Measurements from ENCODE around the gene SBF1. TPM values are rescaled to one million over a fixed set of nuclear protein-coding genes. Genes with fewer than 3 reads are reported as not detected.
A peak's percentile ranks its signal among the peaks of the same experiment; 100 is the strongest.
"Not testable (repeated sequence)": the region's sequence is repeated elsewhere in the genome, so short reads cannot be mapped to it uniquely, and the experiment has no call there.

SBF1 gene
- total and polyA plus RNA-seq, 11 donors = 38.2 to 91.8 (median 63.2) TPM

- no peaks in the 10 kb centered on the region for H3K27me3 ChIP-seq
- intact Hi-C loops (cut with DNase I) = no loop called here
- 89 to 95% (median 92%) methylated on average over 11 to 12 of the region's 12 CpGs for WGBS, 4 donors
- peaks cover 0 to 7% (median 0%) of the 10 kb centered on the region in 12 donors for H3K4me1 ChIP-seq
- no peaks in the 10 kb centered on the region for H3K9me3 ChIP-seq
- ATAC-seq (no peak), DNase-seq (peak in 1 of 5 donors; percentile 11)
- no peak for TF ChIP-seq POLR2A (IDR thresholded peaks at IDR 0.05)
- TF ChIP-seq, protein P1, sequence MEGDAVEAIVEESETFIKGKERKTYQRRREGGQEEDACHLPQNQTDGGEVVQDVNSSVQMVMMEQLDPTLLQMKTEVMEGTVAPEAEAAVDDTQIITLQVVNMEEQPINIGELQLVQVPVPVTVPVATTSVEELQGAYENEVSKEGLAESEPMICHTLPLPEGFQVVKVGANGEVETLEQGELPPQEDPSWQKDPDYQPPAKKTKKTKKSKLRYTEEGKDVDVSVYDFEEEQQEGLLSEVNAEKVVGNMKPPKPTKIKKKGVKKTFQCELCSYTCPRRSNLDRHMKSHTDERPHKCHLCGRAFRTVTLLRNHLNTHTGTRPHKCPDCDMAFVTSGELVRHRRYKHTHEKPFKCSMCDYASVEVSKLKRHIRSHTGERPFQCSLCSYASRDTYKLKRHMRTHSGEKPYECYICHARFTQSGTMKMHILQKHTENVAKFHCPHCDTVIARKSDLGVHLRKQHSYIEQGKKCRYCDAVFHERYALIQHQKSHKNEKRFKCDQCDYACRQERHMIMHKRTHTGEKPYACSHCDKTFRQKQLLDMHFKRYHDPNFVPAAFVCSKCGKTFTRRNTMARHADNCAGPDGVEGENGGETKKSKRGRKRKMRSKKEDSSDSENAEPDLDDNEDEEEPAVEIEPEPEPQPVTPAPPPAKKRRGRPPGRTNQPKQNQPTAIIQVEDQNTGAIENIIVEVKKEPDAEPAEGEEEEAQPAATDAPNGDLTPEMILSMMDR (IDR thresholded peaks at IDR 0.05) = no peak
- H3K4me3 ChIP-seq = no peak overlapping the region
- H3K36me3 ChIP-seq = peaks cover 3 to 90% (median 73%) of the 10 kb centered on the region in 9 donors
- H3K27ac ChIP-seq = no peak overlapping the region
Measured at GRCh38 chr22:50415426-50415825, 59.4 kb downstream of the SBF1 start.

GRCh38 chr22:50414476-50415248, 60.2 kb downstream of the SBF1 start:
- Histone ChIP-seq H3K4me3 (no peak overlapping the region), H3K36me3 (peaks cover 3 to 89% (median 70%) of the 10 kb centered on the region in 9 donors), H3K9me3 (no peaks in the 10 kb centered on the region), H3K27me3 (no peaks in the 10 kb centered on the region), H3K4me1 (peaks cover 0 to 7% (median 0%) of the 10 kb centered on the region in 12 donors), H3K27ac (no peak overlapping the region)
- ATAC-seq (no peak), DNase-seq (peak in 1 of 5 donors; percentile 32)
- intact Hi-C loops (cut with DNase I) = no loop called here
- WGBS, 4 donors = 93 to 95% (median 93%) methylated on average over 29 to 31 of the region's 31 CpGs
- TF ChIP-seq, protein P1 (IDR thresholded peaks at IDR 0.05) = no peak
- no peak for TF ChIP-seq POLR2A (IDR thresholded peaks at IDR 0.05)

DNA sequence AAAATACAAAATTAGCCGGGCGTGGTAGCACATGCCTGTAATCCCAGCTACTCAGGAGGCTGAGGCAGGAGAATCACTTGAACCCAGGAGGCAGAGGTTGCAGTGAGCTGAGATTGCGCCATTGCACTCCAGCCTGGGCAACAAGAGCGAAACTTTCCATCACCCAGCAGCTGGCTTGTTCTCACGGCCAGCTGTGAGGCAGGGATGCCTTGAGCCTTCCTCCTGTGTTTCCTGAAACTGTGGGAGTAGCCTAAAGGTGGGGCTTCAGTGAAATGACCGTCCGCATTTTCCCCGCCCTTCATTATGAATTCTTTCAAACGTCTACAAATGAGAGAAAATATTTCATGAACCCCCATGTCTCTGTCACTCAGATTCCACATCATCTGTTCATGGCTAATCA, 65.9 kb downstream of the SBF1 start:
- H3K4me1 ChIP-seq; ATAC-seq; H3K27me3 ChIP-seq; H3K9me3 ChIP-seq; H3K27ac ChIP-seq; intact Hi-C loops (cut with DNase I); H3K4me3 ChIP-seq: not testable (repeated sequence)
- 64 to 86% (median 77%) methylated on average over 9 of the region's 9 CpGs for WGBS, 4 donors
- DNase-seq = peak in 1 of 5 donors; percentile 5
- H3K36me3 ChIP-seq = peaks cover 0 to 66% (median 45%) of the 10 kb centered on the region in 9 donors

- H3K4me1 ChIP-seq = peaks cover 0 to 12% (median 7%) of the 10 kb centered on the region in 12 donors
- H3K27ac ChIP-seq = no peak overlapping the region
- no peak for ATAC-seq
- DNase-seq = peak in 1 of 5 donors; percentile 23
- H3K9me3 ChIP-seq = no peaks in the 10 kb centered on the region
- intact Hi-C loops (cut with DNase I) = no loop called here
- H3K4me3 ChIP-seq = no peak overlapping the region
- WGBS, 4 donors = 89 to 95% (median 93%) methylated on average over 13 of the region's 13 CpGs
- peaks cover 0 to 60% (median 40%) of the 10 kb centered on the region in 9 donors for H3K36me3 ChIP-seq
- H3K27me3 ChIP-seq = no peaks in the 10 kb centered on the region
- TF ChIP-seq, protein P1 (IDR thresholded peaks at IDR 0.05) = no peak
- no peak for TF ChIP-seq POLR2A (IDR thresholded peaks at IDR 0.05)
Measured at GRCh38 chr22:50408311-50408710, 66.5 kb downstream of the SBF1 start.

Data from heart left ventricle (tissue), 16 donors.